Measurements from ENCODE around the gene HSPA1A.

The HSPA1A gene

DNA sequence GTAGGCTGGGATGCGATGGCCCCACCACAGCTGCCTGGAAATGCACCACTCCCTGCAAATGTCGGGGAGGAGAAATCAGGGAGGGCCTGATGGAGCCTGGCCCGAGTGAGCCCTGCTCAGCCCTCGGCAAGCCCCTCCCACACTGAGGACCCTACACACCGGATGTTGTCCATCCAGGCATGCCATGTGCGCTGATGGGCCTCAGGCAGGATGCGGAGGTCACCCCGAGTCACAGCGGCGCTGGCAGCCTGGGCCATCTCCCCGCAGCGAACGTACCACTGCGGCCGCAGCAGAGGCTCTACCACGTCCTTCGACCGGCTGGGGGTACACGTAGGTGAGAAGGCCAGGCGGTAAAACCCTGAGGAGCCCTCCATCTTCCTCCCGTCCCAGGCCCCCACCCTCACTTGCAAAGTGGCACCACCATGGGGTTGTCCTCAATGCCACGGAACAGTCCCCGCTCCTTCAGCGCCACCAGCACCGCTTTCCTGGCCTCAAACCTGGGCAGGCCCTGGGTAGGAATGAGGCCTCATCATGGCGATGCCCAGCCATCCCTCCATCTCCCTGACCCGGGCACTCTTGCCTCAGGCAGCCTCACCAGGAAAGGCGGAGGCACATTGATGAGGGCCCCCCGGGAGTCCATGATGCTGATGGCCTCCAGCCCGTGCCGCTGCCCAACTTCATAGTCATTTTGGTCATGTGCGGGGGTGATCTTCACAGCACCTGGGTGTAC, 33.1 kb upstream of the HSPA1A start:
- TF ChIP-seq EZH2phosphoT487 (IDR thresholded peaks at IDR 0.05; ENCODE audit: borderline replicate concordance, low read length), result no peak
- no peak for TF ChIP-seq CTCF (IDR thresholded peaks at IDR 0.05; ENCODE audit: low read depth, low read length, poor library complexity, severe bottlenecking)
- H3K9me2 ChIP-seq (replicated peaks; ENCODE audit: control insufficient read depth, low read length), result no peaks in the 10 kb centered on the region
- H3K4me3 ChIP-seq (ENCODE audit: low read length), result no peak overlapping the region
- H3K9me3 ChIP-seq (ENCODE audit: control insufficient read depth, insufficient read depth, low read length), result no peaks in the 10 kb centered on the region
- H3K27me3 ChIP-seq (ENCODE audit: control insufficient read depth, low read length), result no peaks in the 10 kb centered on the region
- H3F3A ChIP-seq (ENCODE audit: control insufficient read depth, insufficient read depth), result no peaks in the 10 kb centered on the region
- H3K36me3 ChIP-seq (ENCODE audit: control insufficient read depth, low read length), result peaks cover 81% of the 10 kb centered on the region
- H3K27ac ChIP-seq (ENCODE audit: low read depth, low read length), result no peak overlapping the region
- no peaks in the 10 kb centered on the region for H3K79me2 ChIP-seq (ENCODE audit: control insufficient read depth, low read length)
- peaks cover 7% of the 10 kb centered on the region for H3K4me1 ChIP-seq (ENCODE audit: control insufficient read depth, low read length)
- H3K4me2 ChIP-seq (ENCODE audit: low read length), result no peak overlapping the region
- H4K20me1 ChIP-seq (ENCODE audit: control insufficient read depth, insufficient read depth, low read depth, low read length), result no peaks in the 10 kb centered on the region

GRCh38 chr6:31784098-31784925, 31.0 kb upstream of the HSPA1A start:
- Histone ChIP-seq H3K4me1 (ENCODE audit: control insufficient read depth, low read length) (peaks cover 5% of the 10 kb centered on the region), H3K9me2 (replicated peaks; ENCODE audit: control insufficient read depth, low read length) (no peaks in the 10 kb centered on the region), H3K36me3 (ENCODE audit: control insufficient read depth, low read length) (peaks cover 78% of the 10 kb centered on the region), H3K79me2 (ENCODE audit: control insufficient read depth, low read length) (peaks cover 5% of the 10 kb centered on the region), H3K27me3 (ENCODE audit: control insufficient read depth, low read length) (no peaks in the 10 kb centered on the region), H3K27ac (ENCODE audit: low read depth, low read length) (no peak overlapping the region), H3K9me3 (ENCODE audit: control insufficient read depth, insufficient read depth, low read length) (no peaks in the 10 kb centered on the region), H3K4me3 (ENCODE audit: low read length) (no peak overlapping the region), H3K4me2 (ENCODE audit: low read length) (no peak overlapping the region), H3F3A (ENCODE audit: control insufficient read depth, insufficient read depth) (peaks cover 6% of the 10 kb centered on the region), H4K20me1 (ENCODE audit: control insufficient read depth, insufficient read depth, low read depth, low read length) (peaks cover 4% of the 10 kb centered on the region; the same call in 1 of the 2 replicates)
- TF ChIP-seq EZH2phosphoT487 (IDR thresholded peaks at IDR 0.05; ENCODE audit: borderline replicate concordance, low read length) (no peak), CTCF (IDR thresholded peaks at IDR 0.05; ENCODE audit: low read depth, low read length, poor library complexity, severe bottlenecking) (no peak)

DNA sequence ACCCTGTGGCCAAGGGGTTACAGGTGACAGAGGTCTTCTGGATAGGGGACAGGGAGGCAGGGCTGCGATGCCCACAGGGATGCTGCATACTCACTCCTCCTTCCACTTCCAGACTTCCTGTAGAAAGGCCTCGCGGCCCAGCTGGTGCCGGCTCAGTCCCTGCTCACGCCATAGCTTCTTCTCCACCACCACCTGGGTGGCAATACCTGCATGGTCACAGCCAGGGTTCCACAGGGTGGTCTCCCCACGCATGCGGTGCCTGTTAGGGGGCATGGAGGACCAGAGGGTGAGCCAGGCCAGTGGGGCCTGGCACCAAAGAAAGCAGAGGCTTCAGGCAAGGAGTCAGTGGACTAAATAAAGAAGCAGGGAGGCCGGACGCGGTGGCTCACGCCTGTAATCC, 29.9 kb upstream of the HSPA1A start:
- H3K9me3 ChIP-seq (ENCODE audit: control insufficient read depth, insufficient read depth, low read length), result no peaks in the 10 kb centered on the region
- no peaks in the 10 kb centered on the region for H3K9me2 ChIP-seq (replicated peaks; ENCODE audit: control insufficient read depth, low read length)
- H3F3A ChIP-seq (ENCODE audit: control insufficient read depth, insufficient read depth), result peaks cover 7% of the 10 kb centered on the region
- H3K4me2 ChIP-seq (ENCODE audit: low read length), result no peak overlapping the region
- no peak overlapping the region for H3K4me3 ChIP-seq (ENCODE audit: low read length)
- peaks cover 16% of the 10 kb centered on the region for H3K4me1 ChIP-seq (ENCODE audit: control insufficient read depth, low read length)
- H3K79me2 ChIP-seq (ENCODE audit: control insufficient read depth, low read length), result peaks cover 5% of the 10 kb centered on the region
- peaks cover 4% of the 10 kb centered on the region; the same call in 1 of the 2 replicates for H4K20me1 ChIP-seq (ENCODE audit: control insufficient read depth, insufficient read depth, low read depth, low read length)
- peaks cover 71% of the 10 kb centered on the region for H3K36me3 ChIP-seq (ENCODE audit: control insufficient read depth, low read length)
- no peak for TF ChIP-seq EZH2phosphoT487 (IDR thresholded peaks at IDR 0.05; ENCODE audit: borderline replicate concordance, low read length)
- TF ChIP-seq CTCF (IDR thresholded peaks at IDR 0.05; ENCODE audit: low read depth, low read length, poor library complexity, severe bottlenecking), result no peak
- H3K27me3 ChIP-seq (ENCODE audit: control insufficient read depth, low read length), result no peaks in the 10 kb centered on the region
- H3K27ac ChIP-seq (ENCODE audit: low read depth, low read length), result no peak overlapping the region

All from DOHH2 (cell line).